WTC11 (cell line): Measurements from ENCODE around the gene SRPRB. TPM values are rescaled to one million over a fixed set of nuclear protein-coding genes. Genes with fewer than 3 reads are reported as not detected.

Experiments
- ATAC-seq: fragments of 200-7000 bp; cut with Tn5 transposase; 2 replicates; pipeline ENCODE4 v1.10.0; 2021; ENCODE audit warnings: mild to moderate bottlenecking, moderate library complexity
- CTCF ChIA-PET: fragments of 300-600 bp; sonication (Branson Sonifier 250); formaldehyde crosslinking; loops from one replicate; lab custom pipeline; 2021; ENCODE audit warnings: antibody characterized with exemption; lab: Charles Lee
- POLR2A ChIA-PET: fragments of 350-600 bp; sonication (Branson Sonifier 250); formaldehyde crosslinking; loops from one replicate; lab custom pipeline; 2021; ENCODE audit warnings: antibody characterized with exemption; lab: Charles Lee
- DNase-seq: peaks from one replicate; pipeline ENCODE4 v3.0.0; 2021; ENCODE audit warnings: low spot score
- H3K27ac Mint-ChIP-seq: 2 replicates; pipeline ENCODE4 v1.8.0; 2021; ENCODE audit warnings: mixed read lengths
- H3K27me3 Mint-ChIP-seq: 2 replicates; pipeline ENCODE4 v1.8.0; 2021; ENCODE audit warnings: low read depth, mild to moderate bottlenecking, moderate library complexity, mixed read lengths
- H3K36me3 Mint-ChIP-seq: 2 replicates; pipeline ENCODE4 v1.8.0; 2021; ENCODE audit warnings: mixed read lengths
- H3K4me1 Mint-ChIP-seq: 2 replicates; pipeline ENCODE4 v1.8.0; 2022; ENCODE audit warnings: mixed read lengths
- H3K4me3 Mint-ChIP-seq: 2 replicates; pipeline ENCODE4 v1.8.0; 2021; ENCODE audit warnings: mild to moderate bottlenecking, moderate library complexity, mixed read lengths
- H3K9me3 Mint-ChIP-seq: 2 replicates; pipeline ENCODE4 v1.8.0; 2021; ENCODE audit warnings: mixed read lengths
- ARID4B ChIP-seq: sonication (generic); formaldehyde crosslinking; IDR thresholded peaks from 2 replicates; pipeline ENCODE4 v1.8.0; 2023; ENCODE audit warnings: missing genetic modification reagents, mild to moderate bottlenecking, borderline replicate concordance
- CDX4 ChIP-seq: fragments of 250-450 bp; sonication (Bioruptor Pico); IDR thresholded peaks from 2 replicates; pipeline ENCODE4 v1.9.0; 2021; ENCODE audit warnings: moderate library complexity, mild to moderate bottlenecking, inconsistent platforms, borderline replicate concordance
- CREB1 ChIP-seq: sonication (generic); formaldehyde crosslinking; IDR thresholded peaks from 2 replicates; pipeline ENCODE4 v1.8.0; 2023; ENCODE audit warnings: mild to moderate bottlenecking, missing genetic modification reagents
- E2F5 ChIP-seq: sonication (generic); formaldehyde crosslinking; IDR thresholded peaks from 2 replicates; pipeline ENCODE4 v1.8.1; 2022; ENCODE audit warnings: mild to moderate bottlenecking, moderate library complexity, missing genetic modification reagents
- ERG ChIP-seq: fragments of 250-450 bp; sonication (Bioruptor Pico); IDR thresholded peaks from 2 replicates; pipeline ENCODE4 v1.8.0; 2021; ENCODE audit warnings: mild to moderate bottlenecking
- ETV6 ChIP-seq: sonication (generic); formaldehyde crosslinking; IDR thresholded peaks from 2 replicates; pipeline ENCODE4 v1.8.1; 2022; ENCODE audit warnings: mild to moderate bottlenecking, missing genetic modification reagents
- FOXJ3 ChIP-seq: sonication (generic); formaldehyde crosslinking; IDR thresholded peaks from 2 replicates; pipeline ENCODE4 v1.9.0; 2021; ENCODE audit warnings: missing genetic modification reagents, mild to moderate bottlenecking, borderline replicate concordance
- JAZF1 ChIP-seq: fragments of 250-450 bp; sonication (Bioruptor Pico); IDR thresholded peaks from 2 replicates; pipeline ENCODE4 v1.9.0; 2021; ENCODE audit warnings: moderate library complexity, mild to moderate bottlenecking, inconsistent platforms
- MXD4 ChIP-seq: fragments of 250-450 bp; sonication (Bioruptor Pico); IDR thresholded peaks from 2 replicates; pipeline ENCODE4 v1.8.0; 2021; ENCODE audit warnings: mild to moderate bottlenecking, moderate library complexity, borderline replicate concordance
- NR2C2 ChIP-seq: sonication (generic); formaldehyde crosslinking; IDR thresholded peaks from 2 replicates; pipeline ENCODE4 v1.8.0; 2022; ENCODE audit warnings: mild to moderate bottlenecking, missing genetic modification reagents
- RORB ChIP-seq: fragments of 250-450 bp; sonication (Bioruptor Pico); IDR thresholded peaks from 2 replicates; pipeline ENCODE4 v1.9.0; 2021; ENCODE audit warnings: mild to moderate bottlenecking
- TEAD4 ChIP-seq: sonication (generic); formaldehyde crosslinking; IDR thresholded peaks from 2 replicates; pipeline ENCODE4 v1.8.0; 2022; ENCODE audit warnings: mild to moderate bottlenecking, missing genetic modification reagents
- USF1 ChIP-seq: sonication (generic); formaldehyde crosslinking; IDR thresholded peaks from 2 replicates; pipeline ENCODE4 v1.8.0; 2022; ENCODE audit warnings: mild to moderate bottlenecking, missing genetic modification reagents
- ZNF138 ChIP-seq: sonication (generic); formaldehyde crosslinking; conservative IDR thresholded peaks from 2 replicates; pipeline ENCODE4 v1.8.1; 2022; ENCODE audit warnings: mild to moderate bottlenecking, moderate library complexity, missing genetic modification reagents
- ZNF317 ChIP-seq: sonication (generic); formaldehyde crosslinking; IDR thresholded peaks from 2 replicates; pipeline ENCODE4 v1.8.1; 2023; ENCODE audit warnings: low read depth, mild to moderate bottlenecking, moderate library complexity, missing genetic modification reagents, borderline replicate concordance
- ZNF416 ChIP-seq: fragments of 250-450 bp; sonication (Bioruptor Pico); IDR thresholded peaks from 2 replicates; pipeline ENCODE4 v1.9.0; 2021; ENCODE audit warnings: mild to moderate bottlenecking, inconsistent platforms
- ZNF423 ChIP-seq: fragments of 250-450 bp; sonication (Bioruptor Pico); IDR thresholded peaks from 2 replicates; pipeline ENCODE4 v2.1.2; 2022; ENCODE audit warnings: mild to moderate bottlenecking, moderate library complexity
- ZNF425 ChIP-seq: fragments of 250-450 bp; sonication (Bioruptor Pico); conservative IDR thresholded peaks from 2 replicates; pipeline ENCODE4 v1.9.0; 2021; ENCODE audit warnings: mild to moderate bottlenecking
- ZNF512 ChIP-seq: sonication (generic); formaldehyde crosslinking; IDR thresholded peaks from 2 replicates; pipeline ENCODE4 v1.8.1; 2022; ENCODE audit warnings: missing genetic modification reagents, borderline replicate concordance
- total RNA-seq: library from RNA; stranded (reverse); gene quantifications from 3 replicates; pipeline ENCODE4 v1.2.3, GENCODE V29; 2021

The SRPRB gene
- total RNA-seq, 1 experiment from 2014 or later = 40.9 TPM

GRCh38 chr3:133824961-133825485 lies 19.4 kb downstream of the SRPRB start:
- CTCF ChIA-PET = no interaction called here
- H3K36me3 Mint-ChIP-seq = peaks cover 46% of the 10 kb centered on the region

More at GRCh38 chr3:133824961-133825485, 19.4 kb downstream of the SRPRB start:
- POLR2A ChIA-PET = no interaction called here
- H3K27me3 Mint-ChIP-seq = no peaks in the 10 kb centered on the region
- no peaks in the 10 kb centered on the region for H3K9me3 Mint-ChIP-seq
- TF ChIP-seq ZNF512 (CRISPR knock-in tag) (no peak), TEAD4 (CRISPR knock-in tag) (no peak), ZNF423 (CRISPR knock-in tag) (no peak), E2F5 (no peak), MXD4 (no peak), ZNF416 (CRISPR knock-in tag) (no peak), JAZF1 (CRISPR knock-in tag) (no peak), ETV6 (CRISPR knock-in tag) (no peak), USF1 (CRISPR knock-in tag) (no peak), ARID4B (CRISPR knock-in tag) (no peak), FOXJ3 (no peak), CDX4 (CRISPR knock-in tag) (no peak), ERG (CRISPR knock-in tag) (no peak), RORB (no peak), CREB1 (CRISPR knock-in tag) (no peak), ZNF138 (CRISPR knock-in tag) (no peak), ZNF425 (CRISPR knock-in tag) (no peak), NR2C2 (CRISPR knock-in tag) (no peak), ZNF317 (CRISPR knock-in tag) (no peak)
- H3K27ac Mint-ChIP-seq = no peak overlapping the region; the same call in 1 of the 2 replicates
- H3K4me1 Mint-ChIP-seq = peaks cover 16% of the 10 kb centered on the region
- DNase-seq (no peak), ATAC-seq (no peak)
- no peak overlapping the region for H3K4me3 Mint-ChIP-seq
